AG10803 (cell line): ENCODE data around the gene ELANE.
A peak's percentile ranks its signal among the peaks of the same experiment; 100 is the strongest.

Source experiments
- DNase-seq: peaks from one replicate; pipeline ENCODE4 v3.0.0; 2010; ENCODE audit warnings: low read depth
- H3K4me3 ChIP-seq: 2 replicates; pipeline ENCODE4 v1.5.1; 2011; ENCODE audit warnings: mild to moderate bottlenecking, low read length, control low read depth
- CTCF ChIP-seq: conservative IDR thresholded peaks from 2 replicates; pipeline ENCODE4 v1.5.1; 2011; ENCODE audit warnings: mild to moderate bottlenecking, low read length, control low read depth, inconsistent platforms

The ELANE gene

DNA sequence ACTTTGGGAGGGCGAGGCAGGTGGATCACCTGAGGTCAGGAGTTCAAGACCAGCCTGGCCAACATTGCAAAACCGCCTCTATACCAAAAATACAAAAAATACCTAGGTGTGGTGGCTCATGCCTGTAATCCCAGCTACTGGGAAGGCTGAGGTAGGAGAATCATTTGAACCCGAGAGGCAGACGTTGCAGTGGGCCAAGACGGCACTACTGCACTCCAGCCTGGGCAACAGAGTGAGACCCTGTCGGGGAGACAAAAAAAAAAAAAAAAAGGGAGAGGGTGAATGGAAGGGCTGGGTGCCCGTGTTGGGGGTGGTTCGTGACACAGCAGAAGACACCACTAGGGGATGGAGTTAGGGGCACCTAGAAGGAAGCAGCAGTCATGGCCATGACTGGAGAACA is 18.2 kb downstream of the ELANE start:
- no peak for DNase-seq
- TF ChIP-seq CTCF: no peak
- H3K4me3 ChIP-seq: no peak overlapping the region

DNA sequence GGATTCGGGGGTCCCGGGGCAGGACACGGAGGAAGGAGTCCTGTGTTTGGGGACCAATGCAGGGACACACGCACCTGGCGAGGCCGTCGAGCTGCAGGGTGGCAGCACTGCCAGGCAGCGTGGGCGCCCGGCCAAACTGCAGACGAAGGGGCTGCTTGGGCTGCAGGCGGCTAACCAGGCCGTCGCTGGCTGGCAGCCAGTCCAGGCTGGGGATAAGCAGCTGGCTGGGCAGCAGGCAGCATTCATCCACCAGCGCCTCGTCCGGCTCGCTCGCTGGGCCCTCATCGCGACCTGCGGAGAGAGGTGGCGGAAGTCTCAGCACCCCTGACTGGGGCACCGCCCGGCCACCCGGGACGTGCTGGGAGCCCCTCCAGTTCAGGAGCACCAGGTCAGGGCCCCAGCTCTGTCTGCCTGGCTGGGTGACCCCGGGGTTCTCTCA is 18.9 kb downstream of the ELANE start:
- no peak for TF ChIP-seq CTCF
- no peak overlapping the region for H3K4me3 ChIP-seq
- no peak for DNase-seq

DNA sequence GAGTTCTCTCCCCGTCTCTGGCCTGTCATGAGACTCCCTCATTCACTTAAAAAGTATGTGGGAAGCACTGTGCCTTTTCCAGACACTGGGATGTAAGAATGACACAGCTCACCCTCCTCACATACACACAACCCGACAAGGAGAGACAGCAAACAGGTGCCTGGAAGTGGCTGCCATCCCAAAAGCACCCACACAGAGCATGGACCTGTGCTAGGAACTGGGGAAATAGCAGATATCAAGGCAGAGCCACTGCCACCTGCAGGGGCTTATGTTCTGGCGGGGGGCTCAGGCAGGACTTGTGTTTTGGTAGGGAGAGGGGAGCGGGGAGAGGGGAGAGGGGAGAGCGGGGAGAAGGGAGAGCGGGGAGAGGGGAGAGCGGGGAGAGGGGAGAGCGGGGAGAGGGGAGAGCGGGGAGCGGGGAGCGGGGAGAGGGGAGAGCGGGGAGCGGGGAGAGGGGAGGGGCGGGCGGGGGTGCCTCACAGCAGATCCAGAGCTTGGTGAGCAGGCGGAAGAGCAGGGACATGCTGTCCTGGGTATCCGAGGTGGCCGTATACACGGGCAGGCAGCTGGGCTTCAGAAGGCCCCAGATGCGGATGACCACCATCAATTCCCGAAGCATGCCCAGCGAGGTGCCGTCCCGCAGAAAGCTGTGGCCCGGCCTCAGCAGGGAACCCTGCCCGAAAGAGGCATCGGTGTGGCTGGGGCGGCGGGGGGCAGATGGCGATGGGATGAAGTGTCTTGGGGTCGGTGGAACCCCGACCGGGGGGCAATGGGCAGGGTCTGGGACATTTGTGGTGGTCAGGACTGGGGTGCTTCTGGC is 19.6 kb downstream of the ELANE start:
- no peak overlapping the region for H3K4me3 ChIP-seq
- DNase-seq: no peak
- no peak for TF ChIP-seq CTCF

GRCh38 chr19:872266-872951 is 20.3 kb downstream of the ELANE start:
- no peak overlapping the region for H3K4me3 ChIP-seq
- peak; percentile 69 for DNase-seq
- TF ChIP-seq CTCF: no peak

- peak; percentile 72 for DNase-seq
- no peak overlapping the region for H3K4me3 ChIP-seq
- TF ChIP-seq CTCF: no peak
Measured at GRCh38 chr19:873084-873483, 21.0 kb downstream of the ELANE start.

GRCh38 chr19:873561-874041 is 21.5 kb downstream of the ELANE start:
- TF ChIP-seq CTCF: no peak
- H3K4me3 ChIP-seq: no peak overlapping the region
- no peak for DNase-seq
